Pulmonary artery endothelial cell (primary cell): ENCODE data around the gene SARS2. TPM values are rescaled to one million over a fixed set of nuclear protein-coding genes. Genes with fewer than 3 reads are reported as not detected.

ENCODE experiments used
- DNase-seq: peaks from one replicate; pipeline ENCODE4 v3.0.0-alpha.2; 2011; ENCODE audit warnings: low read depth, low spot score
- total RNA-seq: library from RNA; depleted of rRNA; stranded (reverse); fragments of >200 nt; gene quantifications from 2 replicates; pipeline ENCODE4 v1.2.3, GENCODE V29; 2014

The SARS2 gene
- total RNA-seq, 1 donor from 2014 or later = 18.7 TPM

- no peak for DNase-seq
Measured at GRCh38 chr19:38867171-38867780, 63.3 kb downstream of the SARS2 start.

Other genes with a start within 250 kb of the SARS2 start
- 0.20 TPM in 1 of 2 replicates, not detected in the other for gene CAPN12, start 186.3 kb downstream of the SARS2 start, total RNA-seq
- not detected in 2 replicates for gene LGALS7, start 157.2 kb downstream of the SARS2 start, total RNA-seq
- gene LGALS7B, start 141.6 kb downstream of the SARS2 start, total RNA-seq = not detected in 2 replicates
- not detected in 2 replicates for gene LGALS4, start 117.8 kb downstream of the SARS2 start, total RNA-seq
- gene ECH1, start 99.0 kb downstream of the SARS2 start, total RNA-seq = 29.5 and 47.7 TPM in 2 replicates
- gene HNRNPL, start 80.8 kb downstream of the SARS2 start, total RNA-seq = 400 and 489 TPM in 2 replicates
- gene RINL, start 52.5 kb downstream of the SARS2 start, total RNA-seq = 8.8 and 11.7 TPM in 2 replicates
- 47.3 and 48.8 TPM in 2 replicates for gene SIRT2, start 31.1 kb downstream of the SARS2 start, total RNA-seq
- gene NFKBIB, start 30.8 kb downstream of the SARS2 start, total RNA-seq = 15.1 and 23.6 TPM in 2 replicates
- gene CCER2, start 18.6 kb downstream of the SARS2 start, total RNA-seq = not detected in 2 replicates
- gene MRPS12, start 181 bp upstream of the SARS2 start, total RNA-seq = 46.3 and 59.3 TPM in 2 replicates
- gene FBXO17, start 45.0 kb upstream of the SARS2 start, total RNA-seq = 24.2 and 25.9 TPM in 2 replicates
- gene FBXO27, start 101.8 kb upstream of the SARS2 start, total RNA-seq = 1.5 and 2.2 TPM in 2 replicates
- 0.20 and 0.21 TPM in 2 replicates for gene ACP7, start 153.6 kb upstream of the SARS2 start, total RNA-seq
- 7.5 and 7.6 TPM in 2 replicates for gene PAK4, start 195.0 kb upstream of the SARS2 start, total RNA-seq